ENCODE measurements around the gene DUSP22. TPM values are rescaled to one million over a fixed set of nuclear protein-coding genes. Genes with fewer than 3 reads are reported as not detected.

DUSP22 gene
- total and polyA plus RNA-seq, 2 experiments from 2014 or later, result 12.8 to 36.8 TPM

DNA sequence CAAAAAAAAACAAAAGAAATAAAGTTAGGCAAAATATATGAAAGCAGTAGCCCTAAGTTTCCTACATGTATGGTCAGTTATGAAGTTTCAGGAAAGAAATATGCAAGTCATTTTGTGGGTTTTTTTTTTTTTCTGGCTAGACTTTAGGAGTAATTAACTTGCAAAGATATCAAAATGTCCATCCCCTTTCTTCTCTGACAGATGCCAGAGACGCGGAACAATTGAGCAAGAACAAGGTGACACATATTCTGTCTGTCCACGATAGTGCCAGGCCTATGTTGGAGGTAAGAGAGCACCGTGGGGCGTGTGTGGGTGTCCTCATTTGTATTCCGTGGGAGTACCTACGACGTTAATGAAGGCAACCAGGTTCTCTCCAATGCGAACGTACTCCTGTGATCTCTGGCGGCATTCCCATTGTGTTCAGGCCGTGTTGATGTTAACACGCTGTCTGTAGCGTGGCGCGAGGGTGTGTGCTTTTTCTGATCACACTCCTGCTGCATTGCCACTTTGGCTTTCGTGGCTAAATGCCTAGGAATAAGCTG lies 19.5 kb downstream of the DUSP22 start (continued):
- TF ChIP-seq, protein P1, sequence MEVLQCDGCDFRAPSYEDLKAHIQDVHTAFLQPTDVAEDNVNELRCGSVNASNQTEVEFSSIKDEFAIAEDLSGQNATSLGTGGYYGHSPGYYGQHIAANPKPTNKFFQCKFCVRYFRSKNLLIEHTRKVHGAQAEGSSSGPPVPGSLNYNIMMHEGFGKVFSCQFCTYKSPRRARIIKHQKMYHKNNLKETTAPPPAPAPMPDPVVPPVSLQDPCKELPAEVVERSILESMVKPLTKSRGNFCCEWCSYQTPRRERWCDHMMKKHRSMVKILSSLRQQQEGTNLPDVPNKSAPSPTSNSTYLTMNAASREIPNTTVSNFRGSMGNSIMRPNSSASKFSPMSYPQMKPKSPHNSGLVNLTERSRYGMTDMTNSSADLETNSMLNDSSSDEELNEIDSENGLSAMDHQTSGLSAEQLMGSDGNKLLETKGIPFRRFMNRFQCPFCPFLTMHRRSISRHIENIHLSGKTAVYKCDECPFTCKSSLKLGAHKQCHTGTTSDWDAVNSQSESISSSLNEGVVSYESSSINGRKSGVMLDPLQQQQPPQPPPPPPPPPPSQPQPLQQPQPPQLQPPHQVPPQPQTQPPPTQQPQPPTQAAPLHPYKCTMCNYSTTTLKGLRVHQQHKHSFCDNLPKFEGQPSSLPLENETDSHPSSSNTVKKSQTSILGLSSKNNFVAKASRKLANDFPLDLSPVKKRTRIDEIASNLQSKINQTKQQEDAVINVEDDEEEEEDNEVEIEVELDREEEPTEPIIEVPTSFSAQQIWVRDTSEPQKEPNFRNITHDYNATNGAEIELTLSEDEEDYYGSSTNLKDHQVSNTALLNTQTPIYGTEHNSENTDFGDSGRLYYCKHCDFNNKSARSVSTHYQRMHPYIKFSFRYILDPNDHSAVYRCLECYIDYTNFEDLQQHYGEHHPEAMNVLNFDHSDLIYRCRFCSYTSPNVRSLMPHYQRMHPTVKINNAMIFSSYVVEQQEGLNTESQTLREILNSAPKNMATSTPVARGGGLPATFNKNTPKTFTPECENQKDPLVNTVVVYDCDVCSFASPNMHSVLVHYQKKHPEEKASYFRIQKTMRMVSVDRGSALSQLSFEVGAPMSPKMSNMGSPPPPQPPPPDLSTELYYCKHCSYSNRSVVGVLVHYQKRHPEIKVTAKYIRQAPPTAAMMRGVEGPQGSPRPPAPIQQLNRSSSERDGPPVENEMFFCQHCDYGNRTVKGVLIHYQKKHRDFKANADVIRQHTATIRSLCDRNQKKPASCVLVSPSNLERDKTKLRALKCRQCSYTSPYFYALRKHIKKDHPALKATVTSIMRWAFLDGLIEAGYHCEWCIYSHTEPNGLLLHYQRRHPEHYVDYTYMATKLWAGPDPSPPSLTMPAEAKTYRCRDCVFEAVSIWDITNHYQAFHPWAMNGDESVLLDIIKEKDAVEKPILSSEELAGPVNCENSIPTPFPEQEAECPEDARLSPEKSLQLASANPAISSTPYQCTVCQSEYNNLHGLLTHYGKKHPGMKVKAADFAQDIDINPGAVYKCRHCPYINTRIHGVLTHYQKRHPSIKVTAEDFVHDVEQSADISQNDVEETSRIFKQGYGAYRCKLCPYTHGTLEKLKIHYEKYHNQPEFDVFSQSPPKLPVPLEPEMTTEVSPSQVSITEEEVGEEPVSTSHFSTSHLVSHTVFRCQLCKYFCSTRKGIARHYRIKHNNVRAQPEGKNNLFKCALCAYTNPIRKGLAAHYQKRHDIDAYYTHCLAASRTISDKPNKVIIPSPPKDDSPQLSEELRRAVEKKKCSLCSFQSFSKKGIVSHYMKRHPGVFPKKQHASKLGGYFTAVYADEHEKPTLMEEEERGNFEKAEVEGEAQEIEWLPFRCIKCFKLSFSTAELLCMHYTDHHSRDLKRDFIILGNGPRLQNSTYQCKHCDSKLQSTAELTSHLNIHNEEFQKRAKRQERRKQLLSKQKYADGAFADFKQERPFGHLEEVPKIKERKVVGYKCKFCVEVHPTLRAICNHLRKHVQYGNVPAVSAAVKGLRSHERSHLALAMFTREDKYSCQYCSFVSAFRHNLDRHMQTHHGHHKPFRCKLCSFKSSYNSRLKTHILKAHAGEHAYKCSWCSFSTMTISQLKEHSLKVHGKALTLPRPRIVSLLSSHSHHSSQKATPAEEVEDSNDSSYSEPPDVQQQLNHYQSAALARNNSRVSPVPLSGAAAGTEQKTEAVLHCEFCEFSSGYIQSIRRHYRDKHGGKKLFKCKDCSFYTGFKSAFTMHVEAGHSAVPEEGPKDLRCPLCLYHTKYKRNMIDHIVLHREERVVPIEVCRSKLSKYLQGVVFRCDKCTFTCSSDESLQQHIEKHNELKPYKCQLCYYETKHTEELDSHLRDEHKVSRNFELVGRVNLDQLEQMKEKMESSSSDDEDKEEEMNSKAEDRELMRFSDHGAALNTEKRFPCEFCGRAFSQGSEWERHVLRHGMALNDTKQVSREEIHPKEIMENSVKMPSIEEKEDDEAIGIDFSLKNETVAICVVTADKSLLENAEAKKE (CRISPR knock-in tag; IDR thresholded peaks at IDR 0.05), result no peak

DNA sequence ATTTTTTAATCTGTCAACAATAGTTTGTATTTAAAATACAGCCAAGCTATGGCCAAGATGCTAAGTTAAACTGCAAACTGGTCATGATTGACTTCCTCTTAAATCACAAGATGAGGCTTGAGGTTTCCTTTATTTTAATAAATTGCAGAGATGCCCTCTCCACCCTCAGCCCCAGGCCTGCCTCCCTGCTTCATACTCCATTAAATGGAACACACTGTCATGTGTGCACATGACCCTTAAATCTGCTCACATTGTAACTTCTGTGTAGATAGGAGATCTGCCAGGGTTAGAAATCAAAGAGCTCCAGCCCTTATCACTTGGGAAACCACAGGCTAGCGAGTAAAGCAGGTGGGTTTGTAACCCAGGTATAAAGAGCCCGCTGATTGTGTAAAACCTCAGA lies 20.8 kb downstream of the DUSP22 start:
- peaks cover 6% of the 10 kb centered on the region for H4K20me1 ChIP-seq (replicated peaks; ENCODE audit: insufficient read depth)
- H3K4me1 ChIP-seq (ENCODE audit: insufficient read depth), result peaks cover 15% of the 10 kb centered on the region; the same call in 1 of the 2 replicates
- 0 out of 2 replicates have a peak, but pooled peaks cover 3% of the 10 kb centered on the region for H3K9me2 ChIP-seq (ENCODE audit: insufficient read depth)
- Mint-ChIP-seq H3K4me1 (peaks cover 10% of the 10 kb centered on the region), H3K27me3 (ENCODE audit: insufficient read depth, low read depth, poor library complexity) (peaks cover 10% of the 10 kb centered on the region), H3K4me3 (no peak overlapping the region), H3K36me3 (ENCODE audit: low read depth) (peaks cover 31% of the 10 kb centered on the region), H3K27ac (no peak overlapping the region), H3K9me3 (no peaks in the 10 kb centered on the region; the same call in 1 of the 3 replicates)
- H3K27me3 ChIP-seq (ENCODE audit: insufficient read depth), result no peaks in the 10 kb centered on the region
- H3K27ac ChIP-seq (ENCODE audit: low read depth), result no peak overlapping the region
- H3K79me2 ChIP-seq (replicated peaks; ENCODE audit: insufficient read depth), result no peaks in the 10 kb centered on the region; the same call in 1 of the 2 replicates
- H3F3A ChIP-seq (replicated peaks; ENCODE audit: low read depth), result no peaks in the 10 kb centered on the region
- ATAC-seq, result no peak
- H3K36me3 ChIP-seq (ENCODE audit: insufficient read depth), result peaks cover 10% of the 10 kb centered on the region
- no peak overlapping the region for H3K4me2 ChIP-seq
- no peak for DNase-seq (ENCODE audit: low spot score)
- no peak overlapping the region for H3K4me3 ChIP-seq
- no peak overlapping the region for H2AFZ ChIP-seq
- no peak for TF ChIP-seq ETS1 (IDR thresholded peaks at IDR 0.05)
- no peak for TF ChIP-seq STAT1 (IDR thresholded peaks at IDR 0.05; ENCODE audit: unreplicated experiment)
- TF ChIP-seq NANOG (IDR thresholded peaks at IDR 0.05; ENCODE audit: borderline replicate concordance), result no peak
- TF ChIP-seq EZH2phosphoT487 (IDR thresholded peaks at IDR 0.05; ENCODE audit: unreplicated experiment), result no peak
- no peak for TF ChIP-seq JUNB (IDR thresholded peaks at IDR 0.05; ENCODE audit: unreplicated experiment)
- no peak for TF ChIP-seq ZNF331 (CRISPR knock-in tag; IDR thresholded peaks at IDR 0.05; ENCODE audit: low read depth)
- no peak for TF ChIP-seq POLR2AphosphoS5 (IDR thresholded peaks at IDR 0.05; ENCODE audit: low read depth)
- TF ChIP-seq, protein P2, sequence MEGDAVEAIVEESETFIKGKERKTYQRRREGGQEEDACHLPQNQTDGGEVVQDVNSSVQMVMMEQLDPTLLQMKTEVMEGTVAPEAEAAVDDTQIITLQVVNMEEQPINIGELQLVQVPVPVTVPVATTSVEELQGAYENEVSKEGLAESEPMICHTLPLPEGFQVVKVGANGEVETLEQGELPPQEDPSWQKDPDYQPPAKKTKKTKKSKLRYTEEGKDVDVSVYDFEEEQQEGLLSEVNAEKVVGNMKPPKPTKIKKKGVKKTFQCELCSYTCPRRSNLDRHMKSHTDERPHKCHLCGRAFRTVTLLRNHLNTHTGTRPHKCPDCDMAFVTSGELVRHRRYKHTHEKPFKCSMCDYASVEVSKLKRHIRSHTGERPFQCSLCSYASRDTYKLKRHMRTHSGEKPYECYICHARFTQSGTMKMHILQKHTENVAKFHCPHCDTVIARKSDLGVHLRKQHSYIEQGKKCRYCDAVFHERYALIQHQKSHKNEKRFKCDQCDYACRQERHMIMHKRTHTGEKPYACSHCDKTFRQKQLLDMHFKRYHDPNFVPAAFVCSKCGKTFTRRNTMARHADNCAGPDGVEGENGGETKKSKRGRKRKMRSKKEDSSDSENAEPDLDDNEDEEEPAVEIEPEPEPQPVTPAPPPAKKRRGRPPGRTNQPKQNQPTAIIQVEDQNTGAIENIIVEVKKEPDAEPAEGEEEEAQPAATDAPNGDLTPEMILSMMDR (conservative IDR thresholded peaks at IDR 0.05; ENCODE audit: low read depth in 2 of 2), result no peak
